MCF 10A (cell line): ENCODE measurements around the gene ANXA2. TPM values are rescaled to one million over a fixed set of nuclear protein-coding genes. Genes with fewer than 3 reads are reported as not detected.

ENCODE experiments used
- BruUV-seq: library from RNA; stranded (reverse); fragments of 400-500 nt; replicated peaks from 2 replicates; lab custom pipeline; 2021; lab: Mats Ljungman, UMichigan
- CTCF ChIA-PET: fragments of 300-600 bp; sonication (Branson Sonifier 250); formaldehyde crosslinking; extraction: SDS; loops from one replicate; lab custom pipeline; 2021; ENCODE audit warnings: antibody characterized with exemption, inconsistent platforms; lab: Yijun Ruan, JAX
- POLR2A ChIA-PET: fragments of 300-600, 350-650 bp; sonication (Branson Sonifier 250); formaldehyde crosslinking; extraction: SDS; loops from one replicate; lab custom pipeline; 2020; ENCODE audit warnings: antibody characterized with exemption, inconsistent platforms; lab: Yijun Ruan, JAX
- DNase-seq: peaks from one replicate; pipeline ENCODE4 v3.0.0-alpha.2; 2018; ENCODE audit not compliant: unreplicated experiment
- H3K27ac Mint-ChIP-seq: one replicate; pipeline ENCODE4 v1.8.0; 2022; ENCODE audit warnings: mild to moderate bottlenecking, low read depth, mixed read lengths; ENCODE audit not compliant: unreplicated experiment
- H3K27me3 Mint-ChIP-seq: one replicate; pipeline ENCODE4 v1.8.0; 2022; ENCODE audit warnings: mixed read lengths; ENCODE audit not compliant: insufficient read depth, unreplicated experiment
- H3K36me3 Mint-ChIP-seq: one replicate; pipeline ENCODE4 v1.8.0; 2022; ENCODE audit warnings: mild to moderate bottlenecking, moderate library complexity, mixed read lengths; ENCODE audit not compliant: insufficient read depth, unreplicated experiment
- H3K4me1 Mint-ChIP-seq: one replicate; pipeline ENCODE4 v1.8.0; 2022; ENCODE audit warnings: mixed read lengths; ENCODE audit not compliant: insufficient read depth, unreplicated experiment
- H3K4me3 Mint-ChIP-seq: one replicate; pipeline ENCODE4 v1.8.0; 2022; ENCODE audit warnings: mild to moderate bottlenecking, moderate library complexity, mixed read lengths; ENCODE audit not compliant: unreplicated experiment
- H3K9me3 Mint-ChIP-seq: one replicate; pipeline ENCODE4 v1.8.0; 2022; ENCODE audit warnings: mixed read lengths; ENCODE audit not compliant: unreplicated experiment
- intact Hi-C: fragments of 100-400 bp; cut with micrococcal nuclease; formaldehyde crosslinking; loops from 2 replicates; pipeline ENCODE4 v1.14.1; 2022
- total RNA-seq: library from RNA; stranded (reverse); gene quantifications from 2 replicates; pipeline ENCODE4 v1.2.3, GENCODE V29; 2022
- TF ChIP-seq, protein P1 (sequence below): fragments of 200-600 bp; IDR thresholded peaks from one replicate; pipeline ENCODE4 v1.8.0; 2022; ENCODE audit warnings: antibody characterized with exemption, mild to moderate bottlenecking; ENCODE audit not compliant: unreplicated experiment

The ANXA2 gene
- total RNA-seq, 1 experiment from 2014 or later, result 3,451 TPM

DNA sequence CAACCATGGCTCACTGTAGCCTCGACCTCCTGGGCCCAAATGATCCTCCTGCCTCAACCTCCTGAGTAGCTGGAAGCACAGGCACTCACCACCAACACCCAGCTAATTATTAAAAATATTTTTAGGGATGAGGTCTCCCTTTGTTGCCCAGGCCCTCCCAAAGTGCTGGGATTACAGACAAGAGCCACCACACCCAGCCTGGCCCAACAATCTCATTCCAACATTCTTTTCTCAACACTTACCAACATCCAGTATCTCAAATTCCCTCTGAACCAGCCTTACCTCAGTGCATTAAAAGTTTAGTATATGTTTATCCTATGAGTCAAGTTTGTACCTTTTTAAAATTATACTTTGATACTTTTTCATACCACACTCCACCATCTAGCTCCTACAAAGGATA is 25.0 kb downstream of the ANXA2 start:
- Mint-ChIP-seq H3K9me3 (no peaks in the 10 kb centered on the region), H3K36me3 (peaks cover 85% of the 10 kb centered on the region), H3K4me3 (peak overlapping the region; percentile 45), H3K27me3 (no peaks in the 10 kb centered on the region), H3K4me1 (peaks cover 70% of the 10 kb centered on the region), H3K27ac (peak overlapping the region; percentile 92)
- DNase-seq, result no peak
- BruUV-seq, result no TSS peak
- CTCF ChIA-PET, result interaction anchor here (0.6 to 4.8 kb wide), 5 partner anchors 12 to 1719 kb away, joined by 4 to 38 read pairs (median 7); partner anchors contain the start of gene ANXA2
- intact Hi-C loops, result no loop called here
- TF ChIP-seq, protein P1, sequence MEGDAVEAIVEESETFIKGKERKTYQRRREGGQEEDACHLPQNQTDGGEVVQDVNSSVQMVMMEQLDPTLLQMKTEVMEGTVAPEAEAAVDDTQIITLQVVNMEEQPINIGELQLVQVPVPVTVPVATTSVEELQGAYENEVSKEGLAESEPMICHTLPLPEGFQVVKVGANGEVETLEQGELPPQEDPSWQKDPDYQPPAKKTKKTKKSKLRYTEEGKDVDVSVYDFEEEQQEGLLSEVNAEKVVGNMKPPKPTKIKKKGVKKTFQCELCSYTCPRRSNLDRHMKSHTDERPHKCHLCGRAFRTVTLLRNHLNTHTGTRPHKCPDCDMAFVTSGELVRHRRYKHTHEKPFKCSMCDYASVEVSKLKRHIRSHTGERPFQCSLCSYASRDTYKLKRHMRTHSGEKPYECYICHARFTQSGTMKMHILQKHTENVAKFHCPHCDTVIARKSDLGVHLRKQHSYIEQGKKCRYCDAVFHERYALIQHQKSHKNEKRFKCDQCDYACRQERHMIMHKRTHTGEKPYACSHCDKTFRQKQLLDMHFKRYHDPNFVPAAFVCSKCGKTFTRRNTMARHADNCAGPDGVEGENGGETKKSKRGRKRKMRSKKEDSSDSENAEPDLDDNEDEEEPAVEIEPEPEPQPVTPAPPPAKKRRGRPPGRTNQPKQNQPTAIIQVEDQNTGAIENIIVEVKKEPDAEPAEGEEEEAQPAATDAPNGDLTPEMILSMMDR, result no peak
- POLR2A ChIA-PET, result interaction anchor here (0.9 to 10.1 kb wide), 10 partner anchors 10 to 105 kb away, joined by 4 to 461 read pairs (median 39); partner anchors contain the start of gene ANXA2

DNA sequence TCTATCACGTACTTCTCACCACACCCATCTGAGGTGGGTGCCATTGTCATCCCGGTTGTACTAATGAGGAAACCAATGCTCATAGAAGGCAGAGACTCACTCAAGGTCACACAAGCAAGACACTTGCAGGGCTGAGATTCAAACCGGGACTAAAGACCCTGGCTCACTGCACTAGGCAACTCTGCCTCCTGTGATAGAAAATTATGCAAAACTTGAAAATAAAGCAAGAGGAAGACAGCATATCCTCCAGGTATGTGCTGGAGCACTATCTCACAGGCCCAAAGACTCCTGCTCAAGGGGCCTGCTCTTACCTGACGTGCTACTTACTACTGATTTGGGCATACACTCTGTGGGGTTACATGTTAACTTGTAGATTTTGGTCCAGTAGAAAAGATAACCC is 25.6 kb downstream of the ANXA2 start:
- BruUV-seq, result no TSS peak
- Mint-ChIP-seq H3K36me3 (peaks cover 80% of the 10 kb centered on the region), H3K4me3 (peak overlapping the region; percentile 60), H3K27me3 (no peaks in the 10 kb centered on the region), H3K9me3 (no peaks in the 10 kb centered on the region), H3K4me1 (peaks cover 70% of the 10 kb centered on the region), H3K27ac (peak overlapping the region; percentile 92)
- POLR2A ChIA-PET, result interaction anchor here (0.5 to 10.1 kb wide), 11 partner anchors 10 to 694 kb away, joined by 4 to 461 read pairs (median 25); partner anchors contain the start of gene ANXA2
- intact Hi-C loops, result no loop called here
- DNase-seq, result no peak
- TF ChIP-seq, protein P1, result no peak
- CTCF ChIA-PET, result interaction anchor here (0.6 to 4.8 kb wide), 5 partner anchors 11 to 45 kb away, joined by 3 to 38 read pairs (median 4); no protein-coding TSS in a partner anchor

DNA sequence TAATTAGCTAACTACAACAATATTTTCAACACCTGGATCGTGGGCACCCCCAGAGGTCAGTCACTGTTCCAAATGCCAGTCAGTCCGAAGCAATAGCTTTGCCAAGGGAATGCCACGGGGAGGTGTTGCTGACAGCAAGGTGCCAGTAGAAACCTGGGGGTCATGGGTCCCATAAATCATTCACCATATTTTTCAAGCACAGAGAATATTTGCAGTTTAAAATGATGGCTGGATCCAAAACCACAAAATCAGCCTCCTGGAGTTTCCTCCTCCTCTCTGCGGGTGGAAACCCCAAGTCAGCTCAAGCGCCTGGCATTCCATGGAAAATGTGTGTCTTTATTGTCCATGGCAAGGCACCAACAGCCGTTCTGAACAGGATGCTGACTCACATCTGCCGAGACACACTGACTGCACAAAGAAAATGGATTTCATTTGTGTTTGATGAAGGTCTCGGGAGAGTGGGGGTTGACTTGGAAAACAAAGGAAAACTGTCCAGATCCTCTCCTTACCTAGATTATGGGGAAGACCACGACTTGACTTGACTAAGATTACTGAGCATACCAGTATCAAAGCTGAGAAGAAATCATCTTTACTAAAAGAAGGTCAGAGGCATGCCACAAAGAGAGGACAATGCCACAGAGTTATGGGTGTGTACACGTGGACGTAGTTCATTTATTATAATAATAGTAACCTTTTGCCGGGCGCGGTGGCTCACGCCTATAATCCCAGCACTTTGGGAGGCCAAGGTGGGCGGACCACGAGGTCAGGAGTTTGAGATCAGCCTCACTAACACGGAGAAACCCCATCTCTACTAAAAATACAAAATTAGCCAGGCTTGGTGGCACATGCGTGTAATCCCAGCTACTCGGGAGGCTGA is 26.4 kb downstream of the ANXA2 start:
- intact Hi-C loops, result loop anchor here (2.0 kb wide), 1 partner anchor 21 kb away; no protein-coding TSS in a partner anchor
- Mint-ChIP-seq H3K4me3 (peak overlapping the region; percentile 60), H3K4me1 (peaks cover 62% of the 10 kb centered on the region)

More for the DNA sequence above, 26.4 kb downstream of the ANXA2 start:
- ChIA-PET POLR2A (interaction anchor here (0.5 to 9.5 kb wide), 20 partner anchors 8 to 1206 kb away, joined by 3 to 461 read pairs (median 5); partner anchors contain the start of genes ANXA2 and ICE2), CTCF (interaction anchor here (0.5 to 1.8 kb wide), 7 partner anchors 12 to 856 kb away, joined by 3 to 6 read pairs (median 3); no protein-coding TSS in a partner anchor)
- Mint-ChIP-seq H3K27ac (peak overlapping the region; percentile 92), H3K9me3 (no peaks in the 10 kb centered on the region), H3K27me3 (no peaks in the 10 kb centered on the region), H3K36me3 (peaks cover 73% of the 10 kb centered on the region)
- TSS peak; percentile 36 for BruUV-seq
- DNase-seq, result peak; percentile 99
- TF ChIP-seq, protein P1, result no peak
